NCI-H748 (cell line): ENCODE measurements around the gene KLK15.
A peak's percentile ranks its signal among the peaks of the same experiment; 100 is the strongest.

Source experiments
- DNase-seq: peaks from one replicate; lab custom pipeline; 2025; ENCODE audit not compliant: unreplicated experiment; lab: John Stamatoyannopoulos, UW

KLK15 gene, protein sequence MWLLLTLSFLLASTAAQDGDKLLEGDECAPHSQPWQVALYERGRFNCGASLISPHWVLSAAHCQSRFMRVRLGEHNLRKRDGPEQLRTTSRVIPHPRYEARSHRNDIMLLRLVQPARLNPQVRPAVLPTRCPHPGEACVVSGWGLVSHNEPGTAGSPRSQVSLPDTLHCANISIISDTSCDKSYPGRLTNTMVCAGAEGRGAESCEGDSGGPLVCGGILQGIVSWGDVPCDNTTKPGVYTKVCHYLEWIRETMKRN

DNA sequence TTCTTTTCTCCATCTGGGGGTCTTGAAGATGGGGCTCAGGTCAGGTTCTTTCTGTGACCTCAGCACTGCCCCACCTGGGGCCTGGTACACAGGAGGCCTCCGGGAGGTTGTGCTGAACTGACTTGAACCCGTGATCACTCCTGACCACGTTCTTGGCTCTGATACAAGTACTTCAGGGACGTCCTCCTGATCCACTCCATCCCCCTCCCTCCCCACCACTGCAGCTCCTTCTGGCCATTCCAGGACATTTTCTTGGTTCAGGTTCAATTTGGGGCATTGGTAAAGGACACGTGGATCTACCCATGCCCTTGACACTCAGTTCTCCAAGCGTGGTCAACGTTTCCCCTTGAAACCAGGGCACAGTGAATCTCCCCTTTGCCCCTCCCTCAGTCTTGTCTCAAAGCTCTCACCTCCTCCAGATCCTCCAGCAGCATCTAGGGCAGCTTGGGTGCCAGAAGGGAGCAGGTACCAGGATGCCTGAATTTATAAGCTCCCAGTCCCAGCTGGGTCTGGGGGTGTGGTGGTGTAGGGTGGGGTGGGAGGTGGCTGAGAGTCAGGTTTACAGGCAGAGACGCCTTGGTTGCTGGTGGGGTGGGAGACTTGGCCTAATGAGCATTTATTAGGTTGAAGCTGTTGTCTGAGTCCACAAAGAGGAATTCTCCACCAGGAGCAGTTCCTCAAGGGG is at the start of gene KLK15:
TSS of gene KLK15 (minus strand) at position 458 of the 685 bp plus-strand sequence. CDS start 2,082 bp downstream, outside the sequence.
- no peak for DNase-seq

DNA sequence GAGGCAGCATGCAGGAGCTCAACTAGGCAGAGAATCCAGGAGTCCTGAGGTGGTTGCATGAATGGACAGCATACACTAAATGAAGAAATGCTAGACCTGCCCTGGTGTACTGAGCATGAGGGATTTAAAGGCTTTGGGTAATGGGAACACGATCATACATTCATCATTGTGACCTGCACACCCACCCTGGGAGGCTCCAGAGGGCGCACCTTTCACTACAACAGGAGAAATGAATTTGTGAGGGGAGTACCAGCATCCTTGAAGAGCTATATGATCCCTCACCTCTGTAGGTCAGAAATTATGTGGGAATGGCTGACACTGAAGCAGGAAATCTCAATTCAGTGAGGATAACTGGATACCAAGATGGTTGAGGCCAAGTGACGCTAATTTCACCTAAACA is 48.8 kb upstream of the KLK15 start:
- no peak for DNase-seq

DNA sequence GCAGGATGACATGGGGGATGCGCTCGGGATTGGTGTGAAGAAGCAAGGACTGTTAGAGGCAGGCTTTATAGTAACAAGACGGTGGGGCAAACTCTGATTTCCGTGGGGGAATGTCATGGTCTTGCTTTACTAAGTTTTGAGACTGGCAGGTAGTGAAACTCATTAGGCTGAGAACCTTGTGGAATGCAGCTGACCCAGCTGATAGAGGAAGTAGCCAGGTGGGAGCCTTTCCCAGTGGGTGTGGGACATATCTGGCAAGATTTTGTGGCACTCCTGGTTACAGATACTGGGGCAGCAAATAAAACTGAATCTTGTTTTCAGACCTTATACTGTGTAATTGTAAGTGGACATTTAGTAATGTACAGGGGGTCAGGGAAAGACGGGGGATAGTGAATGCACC is 46.9 kb upstream of the KLK15 start:
- DNase-seq = no peak

DNA sequence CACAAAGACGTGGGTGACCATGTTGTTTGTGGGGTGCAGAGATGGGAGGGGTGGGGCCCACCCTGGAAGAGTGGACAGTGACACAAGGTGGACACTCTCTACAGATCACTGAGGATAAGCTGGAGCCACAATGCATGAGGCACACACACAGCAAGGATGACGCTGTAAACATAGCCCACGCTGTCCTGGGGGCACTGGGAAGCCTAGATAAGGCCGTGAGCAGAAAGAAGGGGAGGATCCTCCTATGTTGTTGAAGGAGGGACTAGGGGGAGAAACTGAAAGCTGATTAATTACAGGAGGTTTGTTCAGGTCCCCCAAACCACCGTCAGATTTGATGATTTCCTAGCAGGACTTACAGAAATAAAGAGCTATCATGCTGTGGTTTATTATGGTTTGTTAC is 45.5 kb upstream of the KLK15 start:
- no peak for DNase-seq

GRCh38 chr19:50877338-50877737 is 44.0 kb upstream of the KLK15 start:
- peak; percentile 84 for DNase-seq

GRCh38 chr19:50876456-50876855 is 43.1 kb upstream of the KLK15 start:
- no peak for DNase-seq

GRCh38 chr19:50875795-50876422 is 42.5 kb upstream of the KLK15 start:
- no peak for DNase-seq

GRCh38 chr19:50874211-50874610 is 40.8 kb upstream of the KLK15 start:
- no peak for DNase-seq

- DNase-seq = no peak
Measured at GRCh38 chr19:50873056-50873455, 39.7 kb upstream of the KLK15 start, which contains the start of gene KLK2. Gene KLK2 (plus strand): TSS chr19:50873439. CDS start chr19:50873474, 35 bp downstream.

DNA sequence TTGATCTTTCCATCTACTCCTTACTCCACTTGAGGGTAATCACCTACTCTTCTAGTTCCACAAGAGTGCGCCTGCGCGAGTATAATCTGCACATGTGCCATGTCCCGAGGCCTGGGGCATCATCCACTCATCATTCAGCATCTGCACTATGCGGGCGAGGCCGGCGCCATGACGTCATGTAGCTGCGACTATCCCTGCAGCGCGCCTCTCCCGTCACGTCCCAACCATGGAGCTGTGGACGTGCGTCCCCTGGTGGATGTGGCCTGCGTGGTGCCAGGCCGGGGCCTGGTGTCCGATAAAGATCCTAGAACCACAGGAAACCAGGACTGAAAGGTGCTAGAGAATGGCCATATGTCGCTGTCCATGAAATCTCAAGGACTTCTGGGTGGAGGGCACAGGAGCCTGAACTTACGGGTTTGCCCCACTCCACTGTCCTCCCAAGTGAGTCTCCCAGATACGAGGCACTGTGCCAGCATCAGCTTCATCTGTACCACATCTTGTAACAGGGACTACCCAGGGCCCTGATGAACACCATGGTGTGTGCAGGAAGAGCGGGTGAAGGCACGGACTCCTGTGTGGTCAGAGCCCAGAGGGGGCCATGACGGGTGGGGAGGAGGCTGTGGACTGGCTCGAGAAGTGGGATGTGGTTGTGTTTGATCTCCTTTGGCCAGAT is 37.2 kb upstream of the KLK15 start:
- no peak for DNase-seq

DNA sequence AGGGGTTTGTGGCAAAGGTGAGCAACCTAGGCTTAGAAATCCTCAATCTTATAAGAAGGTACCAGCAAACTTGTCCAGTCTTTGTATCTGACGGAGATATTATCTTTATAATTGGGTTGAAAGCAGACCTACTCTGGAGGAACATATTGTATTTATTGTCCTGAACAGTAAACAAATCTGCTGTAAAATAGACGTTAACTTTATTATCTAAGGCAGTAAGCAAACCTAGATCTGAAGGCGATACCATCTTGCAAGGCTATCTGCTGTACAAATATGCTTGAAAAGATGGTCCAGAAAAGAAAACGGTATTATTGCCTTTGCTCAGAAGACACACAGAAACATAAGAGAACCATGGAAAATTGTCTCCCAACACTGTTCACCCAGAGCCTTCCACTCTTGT is 36.1 kb upstream of the KLK15 start:
- no peak for DNase-seq

- no peak for DNase-seq
Measured at GRCh38 chr19:50861496-50862286, 28.3 kb upstream of the KLK15 start.

GRCh38 chr19:50861010-50861409 is 27.6 kb upstream of the KLK15 start:
- DNase-seq = no peak

DNA sequence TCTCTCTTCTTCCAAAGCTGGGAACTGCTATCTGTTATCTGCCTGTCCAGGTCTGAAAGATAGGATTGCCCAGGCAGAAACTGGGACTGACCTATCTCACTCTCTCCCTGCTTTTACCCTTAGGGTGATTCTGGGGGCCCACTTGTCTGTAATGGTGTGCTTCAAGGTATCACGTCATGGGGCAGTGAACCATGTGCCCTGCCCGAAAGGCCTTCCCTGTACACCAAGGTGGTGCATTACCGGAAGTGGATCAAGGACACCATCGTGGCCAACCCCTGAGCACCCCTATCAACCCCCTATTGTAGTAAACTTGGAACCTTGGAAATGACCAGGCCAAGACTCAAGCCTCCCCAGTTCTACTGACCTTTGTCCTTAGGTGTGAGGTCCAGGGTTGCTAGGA is 26.5 kb upstream of the KLK15 start:
- DNase-seq = no peak

GRCh38 chr19:50858886-50859285 is 25.5 kb upstream of the KLK15 start:
- DNase-seq = peak; percentile 97

DNA sequence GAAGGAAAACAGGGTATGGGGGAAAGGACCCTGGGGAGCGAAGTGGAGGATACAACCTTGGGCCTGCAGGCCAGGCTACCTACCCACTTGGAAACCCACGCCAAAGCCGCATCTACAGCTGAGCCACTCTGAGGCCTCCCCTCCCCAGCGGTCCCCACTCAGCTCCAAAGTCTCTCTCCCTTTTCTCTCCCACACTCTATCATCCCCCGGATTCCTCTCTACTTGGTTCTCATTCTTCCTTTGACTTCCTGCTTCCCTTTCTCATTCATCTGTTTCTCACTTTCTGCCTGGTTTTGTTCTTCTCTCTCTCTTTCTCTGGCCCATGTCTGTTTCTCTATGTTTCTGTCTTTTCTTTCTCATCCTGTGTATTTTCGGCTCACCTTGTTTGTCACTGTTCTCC is 24.0 kb upstream of the KLK15 start:
- DNase-seq = no peak

GRCh38 chr19:50854636-50855410 is 21.4 kb upstream of the KLK15 start, which contains the start of gene KLK3:
Gene KLK3 (plus strand): TSS chr19:50854915. CDS start chr19:50854956, 41 bp downstream.
- DNase-seq = no peak

DNA sequence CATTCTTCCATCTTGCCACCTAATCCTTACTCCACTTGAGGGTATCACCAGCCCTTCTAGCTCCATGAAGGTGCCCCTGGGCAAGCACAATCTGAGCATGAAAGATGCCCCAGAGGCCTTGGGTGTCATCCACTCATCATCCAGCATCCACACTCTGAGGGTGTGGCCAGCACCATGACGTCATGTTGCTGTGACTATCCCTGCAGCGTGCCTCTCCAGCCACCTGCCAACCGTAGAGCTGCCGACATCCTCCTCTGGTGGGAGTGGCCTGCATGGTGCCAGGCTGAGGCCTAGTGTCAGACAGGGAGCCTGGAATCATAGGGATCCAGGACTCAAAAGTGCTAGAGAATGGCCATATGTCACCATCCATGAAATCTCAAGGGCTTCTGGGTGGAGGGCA is 18.2 kb upstream of the KLK15 start:
- peak; percentile 13 for DNase-seq

DNA sequence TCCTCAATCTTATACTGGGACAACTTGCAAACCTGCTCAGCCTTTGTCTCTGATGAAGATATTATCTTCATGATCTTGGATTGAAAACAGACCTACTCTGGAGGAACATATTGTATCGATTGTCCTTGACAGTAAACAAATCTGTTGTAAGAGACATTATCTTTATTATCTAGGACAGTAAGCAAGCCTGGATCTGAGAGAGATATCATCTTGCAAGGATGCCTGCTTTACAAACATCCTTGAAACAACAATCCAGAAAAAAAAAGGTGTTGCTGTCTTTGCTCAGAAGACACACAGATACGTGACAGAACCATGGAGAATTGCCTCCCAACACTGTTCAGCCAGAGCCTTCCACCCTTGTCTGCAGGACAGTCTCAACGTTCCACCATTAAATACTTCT is 17.4 kb upstream of the KLK15 start:
- no peak for DNase-seq
